GM19240 (cell line): Measurements from ENCODE around the gene CD300LD.
"Not testable (repeated sequence)": the region's sequence is repeated elsewhere in the genome, so short reads cannot be mapped to it uniquely, and the experiment has no call there.

Experiments used
- DNase-seq: peaks from one replicate; pipeline ENCODE4 v3.0.0; 2011; ENCODE audit warnings: low spot score; ENCODE audit not compliant: insufficient read length

The CD300LD gene

GRCh38 chr17:74592087-74592990, at the start of gene CD300LD:
CD300LD (minus strand) TSS chr17:74592283; CDS start chr17:74592202, 81 bp downstream.
- no peak for DNase-seq

GRCh38 chr17:74641224-74641957, 49.3 kb upstream of the CD300LD start:
- no peak for DNase-seq

GRCh38 chr17:74639704-74640151, 47.6 kb upstream of the CD300LD start:
- no peak for DNase-seq

GRCh38 chr17:74637926-74638325, 45.8 kb upstream of the CD300LD start:
- DNase-seq = no peak

- DNase-seq = no peak
Observed at GRCh38 chr17:74637265-74637664, 45.2 kb upstream of the CD300LD start.

DNA sequence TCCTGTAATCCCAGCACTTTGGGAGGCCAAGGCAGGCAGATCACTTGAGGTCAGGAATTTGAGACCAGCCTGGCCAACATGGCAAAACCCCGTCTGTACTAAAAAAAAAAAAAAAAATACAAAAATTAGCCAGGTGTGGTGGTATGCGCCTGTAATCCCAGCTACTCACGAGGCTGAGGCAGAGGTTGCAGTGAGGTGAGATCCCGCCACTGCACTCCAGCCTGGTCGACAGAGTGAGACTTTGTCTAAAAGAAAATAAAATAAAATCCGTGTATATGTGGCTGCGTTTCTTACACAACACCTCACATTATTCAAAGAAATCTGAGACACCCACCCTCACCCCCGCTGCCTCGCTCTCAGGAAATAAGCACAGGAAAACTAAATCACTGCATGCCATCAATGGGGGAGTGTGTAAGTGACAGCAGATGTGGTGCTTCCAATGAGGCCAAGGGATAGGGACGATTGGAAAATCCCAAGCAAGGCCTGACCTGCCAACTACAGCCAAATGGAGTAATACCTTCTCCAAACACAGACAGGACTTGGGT, 44.5 kb upstream of the CD300LD start:
- not testable (repeated sequence) for DNase-seq

- DNase-seq = no peak
Observed at GRCh38 chr17:74635418-74635817, 43.3 kb upstream of the CD300LD start.

- no peak for DNase-seq
Observed at GRCh38 chr17:74633326-74633725, 41.2 kb upstream of the CD300LD start.

DNA sequence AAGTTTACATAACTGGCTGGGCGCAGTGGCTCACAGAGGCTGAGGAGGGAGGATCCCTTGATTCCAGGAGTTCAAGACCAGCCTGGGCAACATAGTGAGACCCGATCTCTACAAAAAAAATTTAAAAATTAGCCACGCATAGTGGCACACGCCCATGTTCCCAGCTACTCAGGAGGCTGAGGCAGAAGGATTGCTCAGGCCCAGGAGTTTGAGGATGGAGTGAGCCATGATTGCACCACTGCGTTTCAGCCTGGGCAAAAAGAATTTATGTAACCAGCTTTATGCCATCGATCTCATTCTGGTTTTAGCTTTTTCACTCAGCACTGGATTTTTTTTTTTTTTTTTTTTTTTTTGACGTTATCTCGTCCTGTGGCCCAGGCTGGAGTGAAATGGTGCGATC, 40.5 kb upstream of the CD300LD start:
- no peak for DNase-seq

GRCh38 chr17:74631468-74632450, 39.7 kb upstream of the CD300LD start:
- no peak for DNase-seq

- DNase-seq = not testable (repeated sequence)
Observed at GRCh38 chr17:74630251-74630650, 38.2 kb upstream of the CD300LD start.

DNA sequence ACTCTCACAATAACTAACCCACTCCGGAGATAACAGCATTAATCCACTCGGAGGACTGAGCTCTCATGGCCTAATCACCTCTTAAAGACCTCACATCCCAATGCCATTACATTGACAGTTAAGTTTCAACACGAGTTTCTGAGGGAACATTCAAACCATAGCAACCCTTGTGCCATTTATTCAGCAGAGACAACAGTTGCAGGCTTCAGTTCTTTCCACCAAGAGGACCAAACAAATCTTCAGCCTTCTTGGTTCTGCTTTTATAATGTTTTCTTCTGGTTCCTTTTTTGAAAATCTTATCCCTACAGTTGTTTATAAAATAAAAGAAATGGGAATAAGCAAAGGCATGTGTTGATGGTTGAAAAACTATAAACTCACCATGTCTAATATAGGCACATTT, 33.6 kb upstream of the CD300LD start:
- DNase-seq = no peak

GRCh38 chr17:74624131-74624530, 32.0 kb upstream of the CD300LD start:
- no peak for DNase-seq

DNA sequence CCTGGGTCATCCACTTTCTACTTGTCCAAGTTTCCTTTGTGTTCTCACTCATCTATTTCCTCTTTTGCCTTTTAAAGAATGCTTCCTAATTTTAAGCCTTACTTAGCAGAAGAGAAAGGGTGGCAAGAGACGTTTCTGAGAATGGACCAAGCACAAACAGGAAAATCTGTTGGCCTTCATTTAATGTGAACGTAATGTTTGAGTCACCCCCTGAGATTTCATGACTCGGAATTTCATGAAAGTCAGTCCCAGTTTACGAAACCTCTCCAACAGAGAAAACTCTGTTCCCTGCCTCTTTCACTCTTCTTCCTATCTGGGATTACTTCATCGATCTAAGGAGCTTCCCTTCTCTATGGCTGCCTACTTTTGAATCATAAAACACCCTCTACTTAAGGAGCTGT, 31.6 kb upstream of the CD300LD start, which contains the start of gene CD300E:
TSS of gene CD300E (minus strand) at position 46 of the 401 bp plus-strand sequence. CDS start 117 bp downstream, outside the sequence.
- no peak for DNase-seq

DNA sequence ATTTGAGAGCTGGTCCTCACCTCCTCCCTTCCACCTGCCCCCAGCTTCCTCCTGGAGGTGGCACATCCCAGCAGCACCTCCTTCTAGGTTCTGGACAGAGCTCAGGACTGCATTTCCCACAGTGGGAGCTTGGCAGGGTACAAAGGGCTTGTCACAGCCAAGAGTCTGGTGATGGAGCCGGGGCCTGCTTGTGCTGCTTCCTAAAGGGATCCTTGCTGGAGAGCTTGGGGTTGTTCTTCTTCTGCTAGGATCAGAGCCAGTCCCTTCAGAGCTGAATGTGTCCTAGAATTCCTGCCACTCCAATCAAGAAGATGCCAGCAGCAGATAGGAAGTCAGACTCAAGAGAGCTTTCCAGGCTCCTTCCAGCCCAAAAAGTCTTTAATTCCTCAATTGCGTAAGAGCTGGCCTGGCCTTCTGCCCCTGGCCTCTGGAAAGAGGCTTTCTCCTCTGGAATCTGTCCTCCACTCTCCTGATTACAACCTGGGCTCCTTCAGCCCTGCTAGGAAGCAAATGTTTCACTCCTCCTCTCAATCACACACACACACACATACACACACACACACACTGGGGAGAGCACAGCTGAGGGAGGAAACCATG, 27.1 kb upstream of the CD300LD start:
- DNase-seq = no peak

- no peak for DNase-seq
Observed at GRCh38 chr17:74618451-74618850, 26.4 kb upstream of the CD300LD start.

DNA sequence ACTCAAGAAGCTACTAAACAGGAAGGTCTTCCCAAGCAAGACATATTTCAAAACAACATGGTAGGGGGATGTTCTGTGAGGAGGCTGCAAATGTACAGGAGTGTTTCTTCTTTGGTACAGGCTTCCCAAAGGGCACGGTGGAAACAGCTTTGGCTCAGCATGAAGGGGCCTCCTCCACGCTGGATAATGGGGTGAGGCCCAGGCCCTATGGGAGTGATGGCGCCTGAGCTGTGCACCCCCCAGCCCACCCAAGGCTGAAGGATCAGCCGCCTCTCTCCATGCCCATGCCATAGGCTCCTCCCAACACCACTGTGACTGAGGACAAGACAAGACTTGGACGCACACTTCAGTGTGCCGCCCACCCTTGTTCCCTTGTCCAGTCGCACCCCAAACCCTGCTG, 24.6 kb upstream of the CD300LD start:
- no peak for DNase-seq

- DNase-seq = no peak
Observed at GRCh38 chr17:74612046-74612445, 20.0 kb upstream of the CD300LD start.

DNA sequence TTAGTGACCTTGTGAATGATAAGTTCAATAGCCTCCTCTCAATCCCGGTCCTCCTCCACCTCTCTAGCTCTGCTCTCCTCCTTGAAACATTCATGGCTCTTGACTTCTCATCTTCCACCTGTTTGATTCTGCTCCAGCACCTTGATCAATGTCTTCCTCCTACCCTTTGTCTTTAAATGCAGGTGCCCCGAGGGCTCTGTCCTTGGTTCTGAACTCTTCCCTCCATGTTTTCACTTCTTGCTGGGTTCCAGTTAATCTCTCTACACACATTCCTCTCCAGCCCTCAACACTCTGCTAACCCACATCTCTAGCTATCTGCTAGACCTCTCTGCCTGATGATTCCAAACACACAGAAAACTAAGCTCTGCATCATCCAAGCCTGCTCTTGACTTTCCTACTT, 18.0 kb upstream of the CD300LD start:
- no peak for DNase-seq

GRCh38 chr17:74608511-74608910, 16.4 kb upstream of the CD300LD start:
- no peak for DNase-seq
